Measurements from ENCODE around the gene KCNIP3. TPM values are rescaled to one million over a fixed set of nuclear protein-coding genes. Genes with fewer than 3 reads are reported as not detected.

The KCNIP3 gene
- total RNA-seq, 2 experiments from 2014 or later = not detected

- no peak overlapping the region for H3K27ac Mint-ChIP-seq
- H3K9me3 Mint-ChIP-seq = no peaks in the 10 kb centered on the region
- no peaks in the 10 kb centered on the region for H3K36me3 Mint-ChIP-seq (ENCODE audit: low read depth)
- H3K4me3 Mint-ChIP-seq = no peak overlapping the region
- intact Hi-C loops (cut with micrococcal nuclease) = no loop called here
- CTCF ChIA-PET = no interaction called here
- no peak for DNase-seq
- H3K4me1 Mint-ChIP-seq (ENCODE audit: low read depth) = no peaks in the 10 kb centered on the region
- peaks cover 2% of the 10 kb centered on the region for H3K27me3 Mint-ChIP-seq (ENCODE audit: low read depth)
Observed at GRCh38 chr2:95313296-95314131, 16.4 kb downstream of the KCNIP3 start.

- no peak overlapping the region for H3K27ac Mint-ChIP-seq
- H3K4me3 Mint-ChIP-seq = no peak overlapping the region
- H3K9me3 Mint-ChIP-seq = no peaks in the 10 kb centered on the region
- no peak for DNase-seq
- CTCF ChIA-PET = no interaction called here
- no peaks in the 10 kb centered on the region for H3K4me1 Mint-ChIP-seq (ENCODE audit: low read depth)
- peaks cover 2% of the 10 kb centered on the region for H3K27me3 Mint-ChIP-seq (ENCODE audit: low read depth)
- H3K36me3 Mint-ChIP-seq (ENCODE audit: low read depth) = no peaks in the 10 kb centered on the region
- intact Hi-C loops (cut with micrococcal nuclease) = no loop called here
Observed at GRCh38 chr2:95314598-95314963, 17.4 kb downstream of the KCNIP3 start.

GRCh38 chr2:95314964-95315611 lies 17.9 kb downstream of the KCNIP3 start:
- CTCF ChIA-PET = no interaction called here
- Mint-ChIP-seq H3K9me3 (no peaks in the 10 kb centered on the region), H3K4me1 (ENCODE audit: low read depth) (no peaks in the 10 kb centered on the region), H3K27me3 (ENCODE audit: low read depth) (peaks cover 2% of the 10 kb centered on the region), H3K36me3 (ENCODE audit: low read depth) (no peaks in the 10 kb centered on the region), H3K4me3 (no peak overlapping the region), H3K27ac (no peak overlapping the region)
- peak; percentile 17 for DNase-seq
- intact Hi-C loops (cut with micrococcal nuclease) = loop anchor here (1.0 kb wide), 1 partner anchor 122 kb away; no protein-coding TSS in a partner anchor

- no peak overlapping the region for H3K27ac Mint-ChIP-seq
- no peak for DNase-seq
- CTCF ChIA-PET = no interaction called here
- no peaks in the 10 kb centered on the region for H3K9me3 Mint-ChIP-seq
- no peaks in the 10 kb centered on the region for H3K36me3 Mint-ChIP-seq (ENCODE audit: low read depth)
- no peak overlapping the region for H3K4me3 Mint-ChIP-seq
- intact Hi-C loops (cut with micrococcal nuclease) = loop anchor here (1.0 kb wide), 1 partner anchor 123 kb away; no protein-coding TSS in a partner anchor
- H3K27me3 Mint-ChIP-seq (ENCODE audit: low read depth) = peaks cover 2% of the 10 kb centered on the region
- no peaks in the 10 kb centered on the region for H3K4me1 Mint-ChIP-seq (ENCODE audit: low read depth)
Observed at GRCh38 chr2:95315801-95316411, 18.8 kb downstream of the KCNIP3 start.

- Mint-ChIP-seq H3K4me1 (ENCODE audit: low read depth) (no peaks in the 10 kb centered on the region), H3K9me3 (no peaks in the 10 kb centered on the region), H3K27ac (no peak overlapping the region), H3K27me3 (ENCODE audit: low read depth) (peaks cover 2% of the 10 kb centered on the region), H3K36me3 (ENCODE audit: low read depth) (no peaks in the 10 kb centered on the region), H3K4me3 (no peak overlapping the region)
- intact Hi-C loops (cut with micrococcal nuclease) = no loop called here
- DNase-seq = no peak
- CTCF ChIA-PET = no interaction called here
Observed at GRCh38 chr2:95316466-95317122, 19.4 kb downstream of the KCNIP3 start.

GRCh38 chr2:95317123-95317500 lies 20.0 kb downstream of the KCNIP3 start:
- Mint-ChIP-seq H3K9me3 (no peaks in the 10 kb centered on the region), H3K4me1 (ENCODE audit: low read depth) (no peaks in the 10 kb centered on the region)
- CTCF ChIA-PET = no interaction called here

GRCh38 chr2:95317665-95318425 lies 20.7 kb downstream of the KCNIP3 start:
- Mint-ChIP-seq H3K36me3 (ENCODE audit: low read depth) (no peaks in the 10 kb centered on the region), H3K4me1 (ENCODE audit: low read depth) (no peaks in the 10 kb centered on the region), H3K27me3 (ENCODE audit: low read depth) (peaks cover 2% of the 10 kb centered on the region), H3K27ac (no peak overlapping the region), H3K9me3 (no peaks in the 10 kb centered on the region), H3K4me3 (no peak overlapping the region)
- intact Hi-C loops (cut with micrococcal nuclease) = no loop called here
- CTCF ChIA-PET = no interaction called here
- no peak for DNase-seq

More at GRCh38 chr2:95317123-95317500, 20.0 kb downstream of the KCNIP3 start:
- Mint-ChIP-seq H3K27ac (no peak overlapping the region), H3K27me3 (ENCODE audit: low read depth) (peaks cover 2% of the 10 kb centered on the region), H3K4me3 (no peak overlapping the region), H3K36me3 (ENCODE audit: low read depth) (no peaks in the 10 kb centered on the region)
- intact Hi-C loops (cut with micrococcal nuclease) = no loop called here
- no peak for DNase-seq

GRCh38 chr2:95318431-95319220 lies 21.5 kb downstream of the KCNIP3 start:
- intact Hi-C loops (cut with micrococcal nuclease) = no loop called here
- CTCF ChIA-PET = no interaction called here
- Mint-ChIP-seq H3K9me3 (no peaks in the 10 kb centered on the region), H3K27me3 (ENCODE audit: low read depth) (peaks cover 2% of the 10 kb centered on the region), H3K27ac (no peak overlapping the region), H3K36me3 (ENCODE audit: low read depth) (no peaks in the 10 kb centered on the region), H3K4me3 (no peak overlapping the region), H3K4me1 (ENCODE audit: low read depth) (no peaks in the 10 kb centered on the region)
- no peak for DNase-seq

GRCh38 chr2:95319481-95320343 lies 22.6 kb downstream of the KCNIP3 start:
- no peak overlapping the region for H3K27ac Mint-ChIP-seq
- H3K27me3 Mint-ChIP-seq (ENCODE audit: low read depth) = peaks cover 2% of the 10 kb centered on the region
- no peak for DNase-seq
- no peaks in the 10 kb centered on the region for H3K4me1 Mint-ChIP-seq (ENCODE audit: low read depth)
- no peaks in the 10 kb centered on the region for H3K36me3 Mint-ChIP-seq (ENCODE audit: low read depth)
- H3K4me3 Mint-ChIP-seq = no peak overlapping the region
- no peaks in the 10 kb centered on the region for H3K9me3 Mint-ChIP-seq
- intact Hi-C loops (cut with micrococcal nuclease) = no loop called here
- CTCF ChIA-PET = no interaction called here

GRCh38 chr2:95320344-95320712 lies 23.2 kb downstream of the KCNIP3 start:
- intact Hi-C loops (cut with micrococcal nuclease) = no loop called here
- H3K27ac Mint-ChIP-seq = no peak overlapping the region
- H3K27me3 Mint-ChIP-seq (ENCODE audit: low read depth) = no peaks in the 10 kb centered on the region
- CTCF ChIA-PET = no interaction called here
- no peaks in the 10 kb centered on the region for H3K36me3 Mint-ChIP-seq (ENCODE audit: low read depth)
- H3K4me3 Mint-ChIP-seq = no peak overlapping the region
- no peaks in the 10 kb centered on the region for H3K9me3 Mint-ChIP-seq
- H3K4me1 Mint-ChIP-seq (ENCODE audit: low read depth) = no peaks in the 10 kb centered on the region
- no peak for DNase-seq
